Pancreas (tissue), 10 donors: ENCODE measurements around the gene ANO8. TPM values are rescaled to one million over a fixed set of nuclear protein-coding genes. Genes with fewer than 3 reads are reported as not detected.

Experiments
- ATAC-seq, 4 donors: fragments of 200-7000 bp; cut with Tn5 transposase; one replicate each; pipeline versions ENCODE4 v1.8.0 to v1.9.1; 2020; ENCODE audit warnings: mild to moderate bottlenecking in 4 of 4, moderate library complexity in 4 of 4
- DNase-seq, 6 donors: peaks; one replicate each; pipeline ENCODE4 v3.0.0-alpha.2; 2020
- FAIRE-seq: peaks from 2 replicates; lab custom pipeline; 2012; peaks lifted over from hg19 to GRCh38; lab: Jason Lieb, UNC
- H3K27ac ChIP-seq, 4 donors: fragments of 200-600 bp; sonication (generic); 1 replicate in 3 of 4; 2 replicates in 1 of 4; pipeline versions ENCODE4 v1.5.0 to v1.8.0; 2020
- H3K27me3 ChIP-seq, 4 donors: fragments of 200-600 bp; one replicate each; pipeline ENCODE4 v1.8.0; 2021
- H3K36me3 ChIP-seq, 3 donors: fragments of 200-600 bp; sonication (generic) in 1 of 3; one replicate each; pipeline versions ENCODE4 v1.5.0 to v1.8.0; 2020 to 2021
- H3K4me1 ChIP-seq, 3 donors: fragments of 200-600 bp; one replicate each; pipeline ENCODE4 v1.8.0; 2021
- H3K4me3 ChIP-seq, 4 donors: fragments of 200-600 bp; sonication (generic) in 2 of 4; one replicate each; pipeline versions ENCODE4 v1.5.0 to v1.8.0; 2020 to 2021
- H3K9me3 ChIP-seq, 4 donors: fragments of 200-600 bp; one replicate each; pipeline ENCODE4 v1.8.0; 2021
- CTCF ChIP-seq, 4 donors: fragments of 200-600 bp; sonication (generic) in 3 of 4; IDR thresholded peaks; one replicate each; pipeline versions ENCODE4 v1.5.0 to v1.8.0; 2021; ENCODE audit warnings: antibody characterized with exemption in 4 of 4
- WGBS, 2 donors: extraction: QIAGEN DNeasy Blood & Tissue Kit; methylation state at CpG; one replicate each; pipeline ENCODE4 v1.1.7; 2013; 5-methylcytosine and 5-hydroxymethylcytosine counted together
- intact Hi-C, 3 donors: fragments of 100-400 bp; cut with DNase I; formaldehyde crosslinking; loops; one replicate each; pipeline versions ENCODE4 v1.11.1 to v1.14.2; 2022
- polyA plus RNA-seq, 2 donors: library from polyadenylated mRNA; stranded (reverse); fragments of 200-250 nt; gene quantifications; one replicate each; pipeline ENCODE4 v1.2.3, GENCODE V29; 2013
- total RNA-seq, 6 donors: library from RNA; stranded (reverse); fragmentation: NEBNext Ultra II Directional in 4 of 6; extraction: Animal tissue kit (Norgen Biotek cat#: 25700) in 4 of 6; gene quantifications; one replicate each; pipeline versions ENCODE4 v1.2.1 to v1.2.4, GENCODE V29; 2021 to 2023
- donor health status: healthy with polysubstance abuse.
- donor health status: DM: no; HTN: no; CAD: no; lungs with moderate emphysema.
- donor health status: DM: no; HTN: no; CAD: no.
- donor health status: control.
- donor health status: control.
- donor health status: Bipolar disorder and iron deficiency.
- donor health status: DM: yes; HTN: yes; CAD: no.
- donor health status: DM: no; HTN: no; CAD: no.
- donor health status: DM: no; HTN: no; CAD: no.
- donor health status: DM: yes; HTN: yes; CAD: no.

The ANO8 gene
- total and polyA plus RNA-seq, 8 donors = 4.9 to 19.0 (median 6.3) TPM

GRCh38 chr19:17286752-17287151 lies 47.9 kb downstream of the ANO8 start:
- Histone ChIP-seq H3K4me1 (peaks cover 0 to under 1% (median 0%) of the 10 kb centered on the region in 3 donors), H3K27ac (no peak overlapping the region), H3K27me3 (peaks cover 0 to under 1% (median 0%) of the 10 kb centered on the region in 4 donors), H3K36me3 (no peaks in the 10 kb centered on the region), H3K9me3 (no peaks in the 10 kb centered on the region), H3K4me3 (no peak overlapping the region)
- 71 to 78% methylated on average over 9 of the region's 9 CpGs for WGBS, 2 donors
- ATAC-seq = no peak
- no peak for DNase-seq
- intact Hi-C loops = loop anchor here in 2 of 3 donors (10.0 kb wide), 1 partner anchor 222 kb away; no protein-coding TSS in a partner anchor
- no peak for FAIRE-seq
- no peak for TF ChIP-seq CTCF (IDR thresholded peaks at IDR 0.05)

GRCh38 chr19:17286263-17286662 lies 48.4 kb downstream of the ANO8 start:
- H3K4me1 ChIP-seq = peaks cover 0 to 4% (median 0%) of the 10 kb centered on the region in 3 donors
- FAIRE-seq = no peak
- no peak for ATAC-seq
- H3K4me3 ChIP-seq = no peak overlapping the region
- WGBS, 2 donors = 85 to 86% methylated on average over 11 of the region's 11 CpGs
- no peaks in the 10 kb centered on the region for H3K9me3 ChIP-seq
- no peaks in the 10 kb centered on the region for H3K36me3 ChIP-seq
- no peak overlapping the region for H3K27ac ChIP-seq
- no peak for DNase-seq
- intact Hi-C loops = loop anchor here in 2 of 3 donors (10.0 kb wide), 1 partner anchor 221 kb away; no protein-coding TSS in a partner anchor
- TF ChIP-seq CTCF (IDR thresholded peaks at IDR 0.05) = no peak
- peaks cover 0 to 5% (median 0%) of the 10 kb centered on the region in 4 donors for H3K27me3 ChIP-seq

- no peak for FAIRE-seq
- intact Hi-C loops = loop anchor here in 2 of 3 donors (10.0 kb wide), 1 partner anchor 221 kb away; no protein-coding TSS in a partner anchor
- H3K9me3 ChIP-seq = no peaks in the 10 kb centered on the region
- no peak overlapping the region for H3K4me3 ChIP-seq
- H3K27me3 ChIP-seq = peaks cover 0 to 6% (median 0%) of the 10 kb centered on the region in 4 donors
- no peaks in the 10 kb centered on the region for H3K36me3 ChIP-seq
- ATAC-seq = no peak
- DNase-seq = no peak
- peaks cover 0 to 4% (median 0%) of the 10 kb centered on the region in 3 donors for H3K4me1 ChIP-seq
- H3K27ac ChIP-seq = no peak overlapping the region
- WGBS, 2 donors = 84 to 90% methylated on average over 18 of the region's 18 CpGs
- TF ChIP-seq CTCF (IDR thresholded peaks at IDR 0.05) = no peak
Observed at GRCh38 chr19:17285415-17286135, 49.1 kb downstream of the ANO8 start.

GRCh38 chr19:17283504-17283996 lies 51.1 kb downstream of the ANO8 start:
- peaks cover 0 to 4% (median 0%) of the 10 kb centered on the region in 3 donors for H3K4me1 ChIP-seq
- intact Hi-C loops = loop anchor here (2.0 to 10.0 kb wide), 2 partner anchors 217 to 219 kb away; no protein-coding TSS in a partner anchor
- H3K36me3 ChIP-seq = no peaks in the 10 kb centered on the region
- no peak for FAIRE-seq
- ATAC-seq = no peak
- no peak for TF ChIP-seq CTCF (IDR thresholded peaks at IDR 0.05)
- 81 to 84% methylated on average over 7 of the region's 7 CpGs for WGBS, 2 donors
- peaks cover 0 to 6% (median 0%) of the 10 kb centered on the region in 4 donors for H3K27me3 ChIP-seq
- no peak for DNase-seq
- no peak overlapping the region for H3K4me3 ChIP-seq
- no peak overlapping the region for H3K27ac ChIP-seq
- H3K9me3 ChIP-seq = no peaks in the 10 kb centered on the region
